Stomach (tissue), 9 donors: ENCODE data around the gene PTGDR2. TPM values are rescaled to one million over a fixed set of nuclear protein-coding genes. Genes with fewer than 3 reads are reported as not detected.
A peak's percentile ranks its signal among the peaks of the same experiment; 100 is the strongest.

Source experiments
- DNase-seq, 2 donors: peaks; one replicate each; pipeline versions ENCODE4 v3.0.0 to v3.0.0-alpha.2; 2013 to 2019
- H3K27ac ChIP-seq, 5 donors: fragments of 200-600 bp in 4 of 5; sonication (generic) in 4 of 5; one replicate each; pipeline ENCODE4 v1.5.1; 2013 to 2019; ENCODE audit warnings: mild to moderate bottlenecking in 1 of 5, moderate library complexity in 1 of 5
- H3K27me3 ChIP-seq, 3 donors: fragments of 200-600 bp; sonication (generic); one replicate each; pipeline ENCODE4 v1.5.1; 2017 to 2019; ENCODE audit warnings: mixed run types in 1 of 3
- H3K36me3 ChIP-seq, 4 donors: fragments of 200-600 bp; sonication (generic); 1 replicate in 3 of 4; 2 replicates in 1 of 4; pipeline ENCODE4 v1.5.1; 2016 to 2019
- H3K4me1 ChIP-seq, 4 donors: fragments of 200-600 bp; sonication (generic); one replicate each; pipeline ENCODE4 v1.5.1; 2016 to 2019
- H3K4me3 ChIP-seq, 4 donors: fragments of 200-600 bp; sonication (generic) in 3 of 4; one replicate each; pipeline ENCODE4 v1.5.1; 2016 to 2019; ENCODE audit warnings: mild to moderate bottlenecking in 1 of 4
- H3K9me3 ChIP-seq, 4 donors: fragments of 200-600 bp; sonication (generic); one replicate each; pipeline ENCODE4 v1.5.1; 2016 to 2019
- EP300 ChIP-seq: sonication (generic); formaldehyde crosslinking; IDR thresholded peaks from one replicate; pipeline ENCODE4 v1.6.1; 2017; ENCODE audit warnings: antibody characterized with exemption
- POLR2A ChIP-seq, 4 donors: fragments of 450-650 bp; IDR thresholded peaks; one replicate each; pipeline ENCODE4 v1.6.1; 2016; ENCODE audit warnings: antibody characterized with exemption in 4 of 4, control low read depth in 2 of 4, mild to moderate bottlenecking in 1 of 4, moderate library complexity in 1 of 4
- POLR2AphosphoS5 ChIP-seq, 3 donors: sonication (generic); formaldehyde crosslinking; IDR thresholded peaks; one replicate each; pipeline ENCODE4 v1.6.1; 2016; ENCODE audit warnings: antibody characterized with exemption in 3 of 3
- WGBS, 5 donors: extraction: QIAGEN DNeasy Blood & Tissue Kit in 3 of 5; methylation state at CpG; one replicate each; pipeline versions ENCODE4 v1.1.5 to v1.1.7; 2013 to 2018; 5-methylcytosine and 5-hydroxymethylcytosine counted together
- intact Hi-C: fragments of 100-400 bp; cut with DNase I; formaldehyde crosslinking; loops from one replicate; pipeline ENCODE4 v1.15.1; 2023; ENCODE audit warnings: low total_unique reads
- polyA plus RNA-seq, 3 donors: library from polyadenylated mRNA; stranded (reverse); fragments of 200-250 nt; gene quantifications; one replicate each; pipeline ENCODE4 v1.2.3, GENCODE V29; 2013
- total RNA-seq, 5 donors: library from RNA; depleted of rRNA; stranded (reverse); fragments of >200 nt; gene quantifications; one replicate each; pipeline versions ENCODE4 v1.1.0 to v1.2.3, GENCODE V29; 2014 to 2016
- TF ChIP-seq, protein P1 (sequence below), 7 experiments: fragments of 450-650 bp in 4 of 7; fragments of 200-600 bp in 3 of 7; sonication (generic) in 3 of 7; IDR thresholded peaks; one replicate each; pipeline ENCODE4 v1.5.1; 2016 to 2019; ENCODE audit warnings: antibody characterized with exemption in 7 of 7, control low read depth in 2 of 7, mild to moderate bottlenecking in 1 of 7
- donor health status: healthy with polysubstance abuse.
- donor health status: Bipolar disorder and iron deficiency.
- donor health status: healthy.

Gene PTGDR2
- total and polyA plus RNA-seq, 8 donors = 2.1 to 67.8 (median 12.3) TPM; not detected in 2

GRCh38 chr11:60860943-60861342, 5.2 kb upstream of the PTGDR2 start:
- intact Hi-C loops = no loop called here
- no peak overlapping the region for H3K27ac ChIP-seq
- no peaks in the 10 kb centered on the region for H3K9me3 ChIP-seq
- peak in 1 of 2 donors; percentile 54 for DNase-seq
- peaks cover 0 to under 1% (median 0%) of the 10 kb centered on the region in 3 donors for H3K27me3 ChIP-seq
- 54 to 69% (median 58%) methylated on average over 7 of the region's 7 CpGs for WGBS, 5 donors
- TF ChIP-seq, protein P1, sequence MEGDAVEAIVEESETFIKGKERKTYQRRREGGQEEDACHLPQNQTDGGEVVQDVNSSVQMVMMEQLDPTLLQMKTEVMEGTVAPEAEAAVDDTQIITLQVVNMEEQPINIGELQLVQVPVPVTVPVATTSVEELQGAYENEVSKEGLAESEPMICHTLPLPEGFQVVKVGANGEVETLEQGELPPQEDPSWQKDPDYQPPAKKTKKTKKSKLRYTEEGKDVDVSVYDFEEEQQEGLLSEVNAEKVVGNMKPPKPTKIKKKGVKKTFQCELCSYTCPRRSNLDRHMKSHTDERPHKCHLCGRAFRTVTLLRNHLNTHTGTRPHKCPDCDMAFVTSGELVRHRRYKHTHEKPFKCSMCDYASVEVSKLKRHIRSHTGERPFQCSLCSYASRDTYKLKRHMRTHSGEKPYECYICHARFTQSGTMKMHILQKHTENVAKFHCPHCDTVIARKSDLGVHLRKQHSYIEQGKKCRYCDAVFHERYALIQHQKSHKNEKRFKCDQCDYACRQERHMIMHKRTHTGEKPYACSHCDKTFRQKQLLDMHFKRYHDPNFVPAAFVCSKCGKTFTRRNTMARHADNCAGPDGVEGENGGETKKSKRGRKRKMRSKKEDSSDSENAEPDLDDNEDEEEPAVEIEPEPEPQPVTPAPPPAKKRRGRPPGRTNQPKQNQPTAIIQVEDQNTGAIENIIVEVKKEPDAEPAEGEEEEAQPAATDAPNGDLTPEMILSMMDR (IDR thresholded peaks at IDR 0.05) = no peak
- TF ChIP-seq POLR2A (IDR thresholded peaks at IDR 0.05) (no peak), POLR2AphosphoS5 (IDR thresholded peaks at IDR 0.05) (no peak), EP300 (no peak)
- H3K4me1 ChIP-seq = no peaks in the 10 kb centered on the region
- H3K4me3 ChIP-seq = no peak overlapping the region
- no peaks in the 10 kb centered on the region for H3K36me3 ChIP-seq

DNA sequence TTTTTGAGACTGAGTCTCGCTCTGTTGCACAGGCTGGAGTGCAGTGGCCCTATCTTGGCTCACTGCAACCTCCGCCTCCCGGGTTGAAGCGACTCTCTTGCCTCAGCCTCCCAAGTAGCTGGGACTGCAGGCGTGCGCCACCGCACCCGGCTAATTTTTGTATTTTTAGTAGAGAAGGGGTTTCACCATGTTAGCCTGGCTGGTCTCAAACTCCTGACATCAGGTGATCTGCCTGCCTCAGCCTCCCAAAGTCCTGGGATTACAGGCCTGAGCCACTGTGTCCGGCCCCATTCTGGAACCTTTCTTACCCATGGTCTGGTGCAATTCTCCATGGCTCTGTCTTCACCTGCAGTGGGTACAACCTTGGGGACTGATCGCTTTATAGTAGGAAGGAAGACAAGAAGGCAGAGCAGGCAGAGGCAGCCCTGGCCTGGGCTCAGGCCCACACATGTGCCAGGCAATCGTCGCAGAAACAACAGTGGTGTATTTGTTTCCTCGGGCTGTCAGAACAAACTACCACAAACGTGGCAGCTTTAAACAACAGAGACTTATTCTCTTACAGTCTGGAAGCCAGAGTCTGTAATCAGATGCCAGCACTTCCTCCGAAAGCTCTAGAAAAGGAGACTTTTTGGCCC, 4.0 kb upstream of the PTGDR2 start:
- intact Hi-C loops = no loop called here
- H3K4me1 ChIP-seq = no peaks in the 10 kb centered on the region
- TF ChIP-seq, protein P1 (IDR thresholded peaks at IDR 0.05) = no peak
- no peak for TF ChIP-seq POLR2AphosphoS5 (IDR thresholded peaks at IDR 0.05)
- TF ChIP-seq EP300 = no peak
- TF ChIP-seq POLR2A (IDR thresholded peaks at IDR 0.05) = no peak
- peaks cover 0 to 5% (median 0%) of the 10 kb centered on the region in 3 donors for H3K27me3 ChIP-seq
- WGBS, 5 donors = 77 to 89% (median 86%) methylated on average over 15 of the region's 15 CpGs
- no peak overlapping the region for H3K27ac ChIP-seq
- no peaks in the 10 kb centered on the region for H3K36me3 ChIP-seq
- no peak overlapping the region for H3K4me3 ChIP-seq
- DNase-seq = no peak
- no peaks in the 10 kb centered on the region for H3K9me3 ChIP-seq

DNA sequence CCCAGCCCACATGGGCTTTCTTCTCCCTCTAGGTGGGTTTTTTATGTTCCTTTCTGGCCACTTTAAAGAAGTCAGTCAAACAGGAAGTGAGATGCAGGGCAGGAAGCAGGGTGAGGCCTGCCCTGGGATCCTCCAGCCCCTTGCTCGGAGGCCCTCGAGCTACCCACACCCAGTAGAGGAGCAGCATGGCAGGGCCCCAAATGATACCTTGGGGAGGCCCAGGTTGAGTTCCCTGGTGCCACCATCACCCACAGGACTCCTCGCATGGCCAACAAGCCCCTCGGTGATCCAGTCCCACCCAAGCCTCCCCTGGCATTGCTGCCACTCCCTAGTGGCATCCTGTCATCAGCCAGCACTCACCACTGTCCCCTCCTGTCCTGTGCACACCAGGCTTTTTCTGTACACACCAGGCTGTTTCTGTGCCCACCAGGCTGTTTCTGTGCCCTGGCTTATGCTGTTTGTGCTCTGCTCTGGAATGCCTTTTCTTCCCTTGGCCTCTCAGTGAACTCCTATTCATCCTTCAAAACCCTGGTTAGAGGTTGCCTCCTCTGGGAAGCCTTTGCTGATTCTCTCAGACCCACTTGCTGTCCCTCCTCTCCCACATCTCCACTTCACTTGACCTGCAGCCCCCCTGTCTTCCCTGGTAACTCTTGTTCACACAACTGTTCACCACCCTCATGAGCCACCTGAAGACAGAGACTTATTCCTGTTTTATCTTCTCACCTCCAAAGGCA, 3.1 kb upstream of the PTGDR2 start:
- H3K27me3 ChIP-seq = peaks cover 0 to 5% (median 0%) of the 10 kb centered on the region in 3 donors
- TF ChIP-seq EP300 (no peak), POLR2AphosphoS5 (IDR thresholded peaks at IDR 0.05) (no peak), POLR2A (IDR thresholded peaks at IDR 0.05) (no peak)
- TF ChIP-seq, protein P1 (IDR thresholded peaks at IDR 0.05) = no peak
- H3K4me1 ChIP-seq = peaks cover 0 to 4% (median 0%) of the 10 kb centered on the region in 4 donors
- H3K9me3 ChIP-seq = no peaks in the 10 kb centered on the region
- no peak for DNase-seq
- intact Hi-C loops = no loop called here
- WGBS, 5 donors = 40 to 83% (median 77%) methylated on average over 1 to 4 of the region's 4 CpGs
- H3K27ac ChIP-seq = peak overlapping the region in 3 of 5 donors; percentile 25 to 60 (median 40)
- H3K4me3 ChIP-seq = no peak overlapping the region
- H3K36me3 ChIP-seq = no peaks in the 10 kb centered on the region

DNA sequence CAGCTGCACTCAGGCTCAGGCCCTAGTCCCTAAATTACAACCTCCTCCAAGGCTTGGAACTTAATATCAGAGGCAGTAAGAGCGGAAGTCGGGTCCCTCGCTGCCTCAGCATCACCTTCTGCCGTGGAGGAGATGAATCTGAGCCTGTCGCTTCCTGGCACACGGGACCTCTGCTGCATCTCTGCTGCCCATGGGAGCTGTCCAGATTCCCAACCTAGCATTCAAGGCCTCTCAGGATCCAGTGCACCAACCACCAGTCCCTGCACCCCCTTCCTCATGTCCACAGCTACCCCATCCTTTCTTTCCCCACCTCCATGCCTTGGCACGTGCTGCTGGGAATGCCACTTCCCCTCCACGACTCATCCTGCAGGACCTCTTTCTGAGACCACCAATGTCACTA, 2.5 kb upstream of the PTGDR2 start:
- WGBS, 5 donors = 69 to 83% (median 79%) methylated on average over 8 of the region's 8 CpGs
- H3K9me3 ChIP-seq = no peaks in the 10 kb centered on the region
- H3K4me3 ChIP-seq = no peak overlapping the region
- peaks cover 0 to 5% (median 0%) of the 10 kb centered on the region in 3 donors for H3K27me3 ChIP-seq
- H3K27ac ChIP-seq = peak overlapping the region in 4 of 5 donors; percentile 10 to 60 (median 36)
- peaks cover 0 to 5% (median 4%) of the 10 kb centered on the region in 4 donors for H3K4me1 ChIP-seq
- TF ChIP-seq POLR2A (IDR thresholded peaks at IDR 0.05) (no peak), EP300 (no peak), POLR2AphosphoS5 (IDR thresholded peaks at IDR 0.05) (no peak)
- TF ChIP-seq, protein P1 (IDR thresholded peaks at IDR 0.05) = no peak
- DNase-seq = no peak
- peaks cover 0 to 2% (median 0%) of the 10 kb centered on the region in 4 donors for H3K36me3 ChIP-seq
- intact Hi-C loops = no loop called here
